Measurements from ENCODE around the gene LAMC3.

The LAMC3 gene

GRCh38 chr9:130980526-130980925 is 28.4 kb upstream of the LAMC3 start:
- DNase-seq (ENCODE audit: insufficient read length, low spot score): no peak
- TF ChIP-seq CTCF (IDR thresholded peaks at IDR 0.05; ENCODE audit: insufficient read depth, missing control alignments): no peak
- FAIRE-seq: no peak

GRCh38 chr9:130981002-130981755 is 27.8 kb upstream of the LAMC3 start:
- no peak for FAIRE-seq
- no peak for TF ChIP-seq CTCF (IDR thresholded peaks at IDR 0.05; ENCODE audit: insufficient read depth, missing control alignments)
- no peak for DNase-seq (ENCODE audit: insufficient read length, low spot score)

GRCh38 chr9:130981756-130982137 is 27.2 kb upstream of the LAMC3 start:
- no peak for DNase-seq (ENCODE audit: insufficient read length, low spot score)
- no peak for TF ChIP-seq CTCF (IDR thresholded peaks at IDR 0.05; ENCODE audit: insufficient read depth, missing control alignments)
- no peak for FAIRE-seq

GRCh38 chr9:130982636-130983358 is 26.2 kb upstream of the LAMC3 start:
- no peak for FAIRE-seq
- DNase-seq (ENCODE audit: insufficient read length, low spot score): no peak

GRCh38 chr9:130983359-130983670 is 25.7 kb upstream of the LAMC3 start:
- FAIRE-seq (no peak), DNase-seq (ENCODE audit: insufficient read length, low spot score) (no peak)

More at GRCh38 chr9:130982636-130983358, 26.2 kb upstream of the LAMC3 start:
- no peak for TF ChIP-seq CTCF (IDR thresholded peaks at IDR 0.05; ENCODE audit: insufficient read depth, missing control alignments)

GRCh38 chr9:130983970-130984369 is 25.0 kb upstream of the LAMC3 start:
- TF ChIP-seq CTCF (IDR thresholded peaks at IDR 0.05; ENCODE audit: insufficient read depth, missing control alignments): no peak
- no peak for DNase-seq (ENCODE audit: insufficient read length, low spot score)
- no peak for FAIRE-seq

More at GRCh38 chr9:130983359-130983670, 25.7 kb upstream of the LAMC3 start:
- no peak for TF ChIP-seq CTCF (IDR thresholded peaks at IDR 0.05; ENCODE audit: insufficient read depth, missing control alignments)

- FAIRE-seq (no peak), DNase-seq (ENCODE audit: insufficient read length, low spot score) (no peak)
- TF ChIP-seq CTCF (IDR thresholded peaks at IDR 0.05; ENCODE audit: insufficient read depth, missing control alignments): no peak
Measured at GRCh38 chr9:130984521-130984920, 24.5 kb upstream of the LAMC3 start.

Data from D721Med (cell line).